Bronchial epithelial cell (primary cell): ENCODE results near the gene IGSF1. TPM values are rescaled to one million over a fixed set of nuclear protein-coding genes. Genes with fewer than 3 reads are reported as not detected.
"Not testable (repeated sequence)": the region's sequence is repeated elsewhere in the genome, so short reads cannot be mapped to it uniquely, and the experiment has no call there.

Source experiments
- DNase-seq: peaks from one replicate; pipeline ENCODE4 v3.0.0-alpha.2; 2010; ENCODE audit warnings: low read depth
- FAIRE-seq: peaks from 2 replicates; lab custom pipeline; 2011; peaks lifted over from hg19 to GRCh38; lab: Jason Lieb, UNC
- H3K27me3 ChIP-seq: 2 replicates; pipeline ENCODE4 v1.5.1; 2011; ENCODE audit warnings: low read length; ENCODE audit not compliant: control insufficient read depth, insufficient read depth
- H3K36me3 ChIP-seq: 2 replicates; pipeline ENCODE4 v1.5.1; 2011; ENCODE audit warnings: low read length; ENCODE audit not compliant: control insufficient read depth, insufficient read depth
- H3K4me3 ChIP-seq: 2 replicates; pipeline ENCODE4 v1.5.1; 2011; ENCODE audit warnings: mild to moderate bottlenecking, low read depth, low read length, control low read depth
- CTCF ChIP-seq: IDR thresholded peaks from 2 replicates; pipeline ENCODE4 v1.5.1; 2011; ENCODE audit warnings: mild to moderate bottlenecking, moderate library complexity, low read length, control low read depth, inconsistent platforms; ENCODE audit not compliant: insufficient read depth, severe bottlenecking
- total RNA-seq: library from RNA; depleted of rRNA; stranded (reverse); fragments of >200 nt; gene quantifications from 2 replicates; pipeline ENCODE4 v1.2.1, GENCODE V29; 2014

IGSF1 gene
- total RNA-seq, 1 donor from 2014 or later = not detected

GRCh38 chrX:131262200-131262599 is 26.9 kb downstream of the IGSF1 start:
- H3K4me3 ChIP-seq = no peak overlapping the region
- no peaks in the 10 kb centered on the region for H3K36me3 ChIP-seq
- H3K27me3 ChIP-seq = no peaks in the 10 kb centered on the region
- no peak for TF ChIP-seq CTCF
- DNase-seq = no peak
- FAIRE-seq = no peak

- no peaks in the 10 kb centered on the region for H3K36me3 ChIP-seq
- DNase-seq (no peak), FAIRE-seq (no peak)
- H3K27me3 ChIP-seq = no peaks in the 10 kb centered on the region
- no peak for TF ChIP-seq CTCF
- H3K4me3 ChIP-seq = no peak overlapping the region
Observed at GRCh38 chrX:131257367-131257766, 31.7 kb downstream of the IGSF1 start.

- not testable (repeated sequence) for H3K27me3 ChIP-seq, H3K4me3 ChIP-seq, FAIRE-seq, DNase-seq, H3K36me3 ChIP-seq
Observed at GRCh38 chrX:131250984-131251738, 37.9 kb downstream of the IGSF1 start.

- TF ChIP-seq CTCF = no peak
- H3K36me3 ChIP-seq = no peaks in the 10 kb centered on the region
- no peak for DNase-seq
- no peaks in the 10 kb centered on the region for H3K27me3 ChIP-seq
- H3K4me3 ChIP-seq = no peak overlapping the region
- no peak for FAIRE-seq
Observed at GRCh38 chrX:131239057-131239456, 50.0 kb downstream of the IGSF1 start.

GRCh38 chrX:131237363-131237762 is 51.7 kb downstream of the IGSF1 start:
- Histone ChIP-seq H3K27me3 (no peaks in the 10 kb centered on the region), H3K4me3 (no peak overlapping the region), H3K36me3 (no peaks in the 10 kb centered on the region)
- no peak for TF ChIP-seq CTCF
- DNase-seq (no peak), FAIRE-seq (no peak)

- no peak for TF ChIP-seq CTCF
- Histone ChIP-seq H3K4me3 (no peak overlapping the region), H3K27me3 (no peaks in the 10 kb centered on the region), H3K36me3 (no peaks in the 10 kb centered on the region)
- DNase-seq = no peak
- no peak for FAIRE-seq
Observed at GRCh38 chrX:131235768-131236545, 53.1 kb downstream of the IGSF1 start.
